K562 treated with DMSO at 1 percent for 48 hours (cell line): ENCODE measurements around the gene SLC9B2. TPM values are rescaled to one million over a fixed set of nuclear protein-coding genes. Genes with fewer than 3 reads are reported as not detected.

Experiments
- total RNA-seq: library from RNA; unstranded; fragments of 300-600 nt; gene quantifications from 2 replicates; pipeline ENCODE4 v1.2.3, GENCODE V29; 2022; ENCODE audit warnings: low replicate concordance; ENCODE audit errors: extremely low read depth

The SLC9B2 gene, protein sequence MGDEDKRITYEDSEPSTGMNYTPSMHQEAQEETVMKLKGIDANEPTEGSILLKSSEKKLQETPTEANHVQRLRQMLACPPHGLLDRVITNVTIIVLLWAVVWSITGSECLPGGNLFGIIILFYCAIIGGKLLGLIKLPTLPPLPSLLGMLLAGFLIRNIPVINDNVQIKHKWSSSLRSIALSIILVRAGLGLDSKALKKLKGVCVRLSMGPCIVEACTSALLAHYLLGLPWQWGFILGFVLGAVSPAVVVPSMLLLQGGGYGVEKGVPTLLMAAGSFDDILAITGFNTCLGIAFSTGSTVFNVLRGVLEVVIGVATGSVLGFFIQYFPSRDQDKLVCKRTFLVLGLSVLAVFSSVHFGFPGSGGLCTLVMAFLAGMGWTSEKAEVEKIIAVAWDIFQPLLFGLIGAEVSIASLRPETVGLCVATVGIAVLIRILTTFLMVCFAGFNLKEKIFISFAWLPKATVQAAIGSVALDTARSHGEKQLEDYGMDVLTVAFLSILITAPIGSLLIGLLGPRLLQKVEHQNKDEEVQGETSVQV
- not detected in 2 replicates for total RNA-seq

DNA sequence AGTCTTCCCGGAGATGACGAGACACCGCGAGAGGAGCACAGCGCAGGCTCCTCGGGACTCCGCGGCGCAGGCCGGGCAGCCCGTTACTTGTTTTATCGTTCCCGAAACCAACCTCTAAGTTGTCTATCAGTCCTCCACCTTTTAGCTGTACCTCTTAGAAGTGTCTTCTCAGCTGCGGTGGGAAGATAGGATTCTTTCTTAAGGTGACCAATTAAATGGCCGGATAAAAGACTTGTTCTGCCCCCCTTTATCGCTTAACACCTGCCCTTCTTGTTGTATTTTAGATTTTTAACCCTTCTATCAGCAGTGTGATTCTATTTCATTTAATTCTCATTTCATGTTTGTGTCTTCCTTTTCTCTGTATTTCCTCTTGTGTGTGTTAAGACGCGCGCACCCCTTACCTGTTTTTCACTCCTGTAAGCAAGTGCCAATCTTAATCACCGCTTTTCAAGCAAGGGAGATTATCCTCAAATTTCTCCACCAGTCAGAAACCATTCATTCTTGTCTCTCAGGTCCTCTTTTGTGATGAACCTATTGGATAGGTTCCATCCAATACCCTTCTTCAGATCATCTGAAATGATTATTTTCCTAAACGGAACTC lies at the start of gene SLC9B2:
TSS of gene SLC9B2 (minus strand) at position 15 of the 601 bp plus-strand sequence. CDS start 9,211 bp downstream, outside the sequence.

DNA sequence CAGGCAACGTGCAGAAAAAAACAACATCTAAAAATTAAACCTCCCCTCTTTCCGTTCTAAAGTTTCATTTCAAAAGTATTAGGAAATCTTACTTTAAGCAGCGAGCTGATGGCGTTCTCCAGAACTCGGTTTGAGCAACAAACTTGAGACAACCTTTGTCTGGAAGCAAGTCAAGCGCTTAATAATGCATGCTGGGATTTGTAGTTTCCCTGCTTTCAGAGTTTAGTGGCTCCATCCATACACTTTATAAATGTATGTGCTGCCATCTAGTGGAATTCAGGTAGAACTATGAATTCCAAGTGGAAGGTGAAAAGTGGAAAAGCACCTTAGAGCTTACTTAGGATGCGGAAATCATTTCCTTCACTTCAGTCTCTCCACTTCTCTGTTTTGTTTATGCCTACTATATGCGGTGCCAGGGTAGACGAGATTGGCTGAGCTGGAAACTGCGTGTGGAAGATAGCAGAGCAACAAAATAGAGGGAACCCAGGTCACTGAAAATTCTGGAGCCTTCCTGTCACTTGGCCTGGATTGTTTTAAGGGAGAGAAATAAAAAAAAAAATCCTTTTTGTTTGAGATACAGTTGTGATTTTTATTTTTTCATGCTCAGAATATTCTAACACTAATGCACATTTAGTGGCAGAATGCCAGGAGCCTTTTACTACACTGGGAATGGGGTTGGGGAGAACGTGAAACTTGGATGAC lies 23.3 kb upstream of the SLC9B2 start, which contains the start of gene BDH2:
TSS of gene BDH2 (minus strand) at position 144 of the 702 bp plus-strand sequence. CDS start 3,580 bp downstream, outside the sequence.

DNA sequence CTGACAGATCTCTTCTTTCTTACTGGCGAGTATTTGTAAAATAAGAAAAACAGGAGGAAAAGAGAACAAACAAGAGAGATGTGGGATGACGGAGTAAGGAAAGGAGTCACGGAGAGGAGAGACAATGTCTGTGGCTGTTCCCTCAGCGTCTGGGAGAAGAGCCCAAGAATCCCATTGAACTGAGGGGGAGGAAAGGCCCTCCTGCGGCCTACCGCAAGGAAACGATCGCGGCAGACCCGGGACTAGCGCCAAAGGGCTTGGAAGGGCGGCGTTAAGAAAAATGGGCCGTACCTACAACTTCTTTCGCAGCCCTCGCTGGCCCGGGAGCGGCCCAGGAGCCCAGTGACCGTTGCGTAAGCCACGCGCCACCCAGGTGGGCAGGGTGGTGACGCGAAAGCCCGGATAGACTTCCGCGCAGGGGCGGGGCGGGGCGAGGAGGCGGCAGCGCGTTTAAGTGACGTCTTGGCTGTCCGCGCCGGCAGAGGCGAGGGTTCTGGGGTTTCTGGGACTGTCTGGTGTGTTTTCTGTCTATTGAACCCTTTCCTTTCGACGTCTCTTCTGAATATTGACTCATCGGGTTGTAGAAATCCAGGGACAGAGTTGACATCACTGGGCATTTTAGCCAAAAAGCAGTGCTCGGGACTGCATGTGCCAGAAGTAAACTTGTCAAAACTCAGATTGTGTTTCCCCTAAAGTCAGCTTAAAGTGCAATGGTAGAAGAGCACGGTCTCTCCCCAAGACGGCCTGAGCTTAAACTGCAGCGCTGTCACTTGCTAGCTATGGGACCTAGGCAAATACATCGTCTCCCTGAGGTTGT lies 57.0 kb downstream of the SLC9B2 start, which contains the start of gene SLC9B1:
TSS of gene SLC9B1 (minus strand) at position 398 of the 817 bp plus-strand sequence. CDS start 27,994 bp downstream, outside the sequence.

Other genes with a start within 250 kb of the SLC9B2 start
- gene UBE2D3, start 249.2 kb downstream of the SLC9B2 start, total RNA-seq: not detected in 2 replicates
- gene CISD2, start 207.8 kb downstream of the SLC9B2 start, total RNA-seq: not detected in 2 replicates
- gene SLC9B1, start 57.1 kb downstream of the SLC9B2 start, total RNA-seq: not detected in 2 replicates
- gene BDH2, start 23.1 kb upstream of the SLC9B2 start, total RNA-seq: not detected in 2 replicates
- not detected in 2 replicates for gene CENPE, start 121.6 kb upstream of the SLC9B2 start, total RNA-seq